Measurements from ENCODE around the gene VRK3.

DNA sequence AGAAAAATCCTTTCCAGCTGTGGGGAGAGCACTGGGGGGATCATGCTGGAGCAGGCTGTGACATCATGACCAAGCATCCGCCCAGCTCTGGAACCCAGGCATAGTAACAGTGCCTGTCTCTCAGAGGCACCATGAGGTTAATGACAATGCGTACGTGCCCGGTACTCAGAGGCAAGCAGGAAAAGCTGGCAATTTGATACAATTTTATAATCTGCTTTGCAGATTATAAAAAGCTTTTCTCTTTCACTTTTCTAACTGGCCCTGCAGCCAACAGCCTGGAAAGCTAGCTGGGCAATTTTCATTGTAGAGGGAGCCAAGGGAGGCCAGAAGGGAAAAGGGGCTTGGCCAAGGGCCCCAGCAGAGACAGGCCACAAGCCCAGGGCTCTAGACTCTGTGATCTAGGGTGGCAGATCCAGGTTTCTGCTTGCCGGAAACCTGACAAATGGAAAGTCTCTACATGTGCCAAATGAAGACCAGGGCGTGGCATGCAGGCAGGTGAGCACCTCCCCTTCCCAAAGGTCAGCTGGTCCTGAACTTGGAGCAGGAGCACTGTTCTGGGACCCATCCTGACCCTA, 22.7 kb downstream of the VRK3 start:
- TF ChIP-seq, protein P1, sequence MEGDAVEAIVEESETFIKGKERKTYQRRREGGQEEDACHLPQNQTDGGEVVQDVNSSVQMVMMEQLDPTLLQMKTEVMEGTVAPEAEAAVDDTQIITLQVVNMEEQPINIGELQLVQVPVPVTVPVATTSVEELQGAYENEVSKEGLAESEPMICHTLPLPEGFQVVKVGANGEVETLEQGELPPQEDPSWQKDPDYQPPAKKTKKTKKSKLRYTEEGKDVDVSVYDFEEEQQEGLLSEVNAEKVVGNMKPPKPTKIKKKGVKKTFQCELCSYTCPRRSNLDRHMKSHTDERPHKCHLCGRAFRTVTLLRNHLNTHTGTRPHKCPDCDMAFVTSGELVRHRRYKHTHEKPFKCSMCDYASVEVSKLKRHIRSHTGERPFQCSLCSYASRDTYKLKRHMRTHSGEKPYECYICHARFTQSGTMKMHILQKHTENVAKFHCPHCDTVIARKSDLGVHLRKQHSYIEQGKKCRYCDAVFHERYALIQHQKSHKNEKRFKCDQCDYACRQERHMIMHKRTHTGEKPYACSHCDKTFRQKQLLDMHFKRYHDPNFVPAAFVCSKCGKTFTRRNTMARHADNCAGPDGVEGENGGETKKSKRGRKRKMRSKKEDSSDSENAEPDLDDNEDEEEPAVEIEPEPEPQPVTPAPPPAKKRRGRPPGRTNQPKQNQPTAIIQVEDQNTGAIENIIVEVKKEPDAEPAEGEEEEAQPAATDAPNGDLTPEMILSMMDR (conservative IDR thresholded peaks at IDR 0.05; ENCODE audit: low read length) = no peak
- TF ChIP-seq EZH2phosphoT487 (IDR thresholded peaks at IDR 0.05; ENCODE audit: borderline replicate concordance) = no peak
